HG02981 (cell line): ENCODE data around the gene MARK3.

Experiments used
- ATAC-seq: cut with Tn5 transposase; IDR thresholded peaks from one replicate; pipeline ENCODE4 v1.9.1; 2021; ENCODE audit warnings: mild to moderate bottlenecking, moderate library complexity; ENCODE audit not compliant: unreplicated experiment

MARK3 gene

GRCh38 chr14:103393676-103394626 lies 8.7 kb downstream of the MARK3 start:
- ATAC-seq = no peak

- ATAC-seq = no peak
Measured at GRCh38 chr14:103395244-103395643, 10.0 kb downstream of the MARK3 start.

GRCh38 chr14:103396463-103396862 lies 11.2 kb downstream of the MARK3 start:
- no peak for ATAC-seq

- no peak for ATAC-seq
Measured at GRCh38 chr14:103398427-103399195, 13.4 kb downstream of the MARK3 start.

- ATAC-seq = no peak
Measured at GRCh38 chr14:103400537-103400936, 15.3 kb downstream of the MARK3 start.

- ATAC-seq = no peak
Measured at GRCh38 chr14:103401223-103402214, 16.3 kb downstream of the MARK3 start.

GRCh38 chr14:103402695-103403094 lies 17.5 kb downstream of the MARK3 start:
- ATAC-seq = no peak

- ATAC-seq = no peak
Measured at GRCh38 chr14:103404032-103404918, 19.1 kb downstream of the MARK3 start.

- ATAC-seq = no peak
Measured at GRCh38 chr14:103404920-103405319, 19.7 kb downstream of the MARK3 start.

GRCh38 chr14:103408491-103409155 lies 23.4 kb downstream of the MARK3 start:
- no peak for ATAC-seq

- no peak for ATAC-seq
Measured at GRCh38 chr14:103416916-103417315, 31.7 kb downstream of the MARK3 start.

GRCh38 chr14:103418481-103418818 lies 33.2 kb downstream of the MARK3 start:
- ATAC-seq = no peak

- no peak for ATAC-seq
Measured at GRCh38 chr14:103421556-103421955, 36.3 kb downstream of the MARK3 start.

- no peak for ATAC-seq
Measured at GRCh38 chr14:103423050-103423461, 37.8 kb downstream of the MARK3 start.

- no peak for ATAC-seq
Measured at GRCh38 chr14:103427485-103428443, 42.5 kb downstream of the MARK3 start.

GRCh38 chr14:103428723-103429556 lies 43.7 kb downstream of the MARK3 start:
- no peak for ATAC-seq

- no peak for ATAC-seq
Measured at GRCh38 chr14:103430358-103430757, 45.1 kb downstream of the MARK3 start.
